Adrenal gland (tissue), 12 donors: ENCODE results near the gene TAGLN3. TPM values are rescaled to one million over a fixed set of nuclear protein-coding genes. Genes with fewer than 3 reads are reported as not detected.

ENCODE experiments used
- DNase-seq, 7 donors: peaks; one replicate each; pipeline ENCODE4 v3.0.0-alpha.2; 2019 to 2020
- H3K27ac ChIP-seq, 5 donors: fragments of 200-600 bp; sonication (generic) in 4 of 5; 1 replicate in 3 of 5; 2 replicates in 2 of 5; pipeline versions ENCODE4 v1.5.1 to v1.8.0; 2016 to 2020; ENCODE audit warnings: mild to moderate bottlenecking in 1 of 5
- H3K27me3 ChIP-seq: fragments of 200-600 bp; 2 replicates; pipeline ENCODE4 v1.8.0; 2021
- H3K36me3 ChIP-seq, 2 donors: fragments of 200-600 bp; replicated peaks in 1 of 2; 1 replicate in 1 of 2; 2 replicates in 1 of 2; pipeline versions ENCODE4 v1.5.1 to v1.8.0; 2018 to 2022
- H3K4me1 ChIP-seq, 2 donors: fragments of 200-600 bp; replicated peaks in 1 of 2; 1 replicate in 1 of 2; 2 replicates in 1 of 2; pipeline versions ENCODE4 v1.5.1 to v1.8.0; 2018 to 2021
- H3K4me3 ChIP-seq, 4 donors: fragments of 200-600 bp; sonication (generic) in 3 of 4; one replicate each; pipeline ENCODE4 v1.5.1; 2016 to 2018
- H3K9me3 ChIP-seq, 3 donors: fragments of 200-600 bp; sonication (generic) in 1 of 3; replicated peaks in 1 of 3; 1 replicate in 2 of 3; 2 replicates in 1 of 3; pipeline versions ENCODE4 v1.5.1 to v1.8.0; 2016 to 2021
- CTCF ChIP-seq, 6 experiments: fragments of 450-650 bp in 4 of 6; fragments of 200-600 bp in 2 of 6; sonication (generic) in 1 of 6; IDR thresholded peaks; 1 replicate in 5 of 6; 2 replicates in 1 of 6; pipeline versions ENCODE4 v1.5.1 to v1.8.0; 2016 to 2021; ENCODE audit warnings: antibody characterized with exemption in 6 of 6, mild to moderate bottlenecking in 2 of 6, moderate library complexity in 1 of 6
- POLR2A ChIP-seq, 2 donors: fragments of 450-650 bp; IDR thresholded peaks; one replicate each; pipeline ENCODE4 v1.6.1; 2017; ENCODE audit warnings: antibody characterized with exemption in 2 of 2, mild to moderate bottlenecking in 2 of 2, moderate library complexity in 1 of 2
- WGBS, 4 donors: extraction: QIAGEN DNeasy Blood & Tissue Kit in 2 of 4; methylation state at CpG; one replicate each; pipeline versions ENCODE4 v1.1.5 to v1.1.7; 2013 to 2017; 5-methylcytosine and 5-hydroxymethylcytosine counted together
- intact Hi-C, 2 donors: fragments of 100-400 bp; cut with DNase I; formaldehyde crosslinking; loops; one replicate each; pipeline versions ENCODE4 v1.14.1 to v1.15.0; 2022 to 2023
- polyA plus RNA-seq, 3 donors: library from polyadenylated mRNA; stranded (reverse); fragments of 200-250 nt in 2 of 3; fragments of 350-450 nt in 1 of 3; fragmentation: Illumina TruSeq in 1 of 3; extraction: RNeasy Lipid Tissue Mini Kit (QIAGEN cat#74804) in 1 of 3; gene quantifications; one replicate each; pipeline ENCODE4 v1.2.3, GENCODE V29; 2013 to 2014
- total RNA-seq, 9 donors: library from RNA; depleted of rRNA in 4 of 9; stranded (reverse); fragments of >200 nt in 4 of 9; fragments of 120-200 nt in 1 of 9; fragmentation: NEBNext Ultra II Directional in 1 of 9; extraction: Animal tissue kit (Norgen Biotek cat#: 25700) in 1 of 9; gene quantifications; one replicate each; pipeline versions ENCODE4 v1.1.0 to v1.2.4, GENCODE V29; 2013 to 2023
- donor health status: healthy with polysubstance abuse.
- donor health status: Bipolar disorder and iron deficiency.
- donor health status: DM: yes; HTN: yes; CAD: no.
- donor health status: DM: no; HTN: no; CAD: no.
- donor health status: DM: no; HTN: no; CAD: no.
- donor health status: DM: yes; HTN: yes; CAD: no.

The TAGLN3 gene
- total and polyA plus RNA-seq, 12 donors = 0.55 to 52.1 (median 12.8) TPM; not detected in 3

GRCh38 chr3:111999484-112000324 is 982 bp downstream of the TAGLN3 start:
- no peaks in the 10 kb centered on the region for H3K36me3 ChIP-seq
- H3K4me1 ChIP-seq = peaks cover 0 to 8% of the 10 kb centered on the region in 2 donors
- no peak for DNase-seq
- H3K27me3 ChIP-seq = no peaks in the 10 kb centered on the region
- no peak overlapping the region for H3K27ac ChIP-seq
- TF ChIP-seq POLR2A (IDR thresholded peaks at IDR 0.05) (no peak), CTCF (IDR thresholded peaks at IDR 0.05) (no peak)
- 22 to 43% (median 30%) methylated on average over 19 of the region's 19 CpGs for WGBS, 4 donors
- H3K4me3 ChIP-seq = peak overlapping the region in 1 of 4 donors; percentile 48
- no peaks in the 10 kb centered on the region for H3K9me3 ChIP-seq
- intact Hi-C loops = loop anchor here in 1 of 2 donors (10.0 kb wide), 1 partner anchor 45 kb away; no protein-coding TSS in a partner anchor

DNA sequence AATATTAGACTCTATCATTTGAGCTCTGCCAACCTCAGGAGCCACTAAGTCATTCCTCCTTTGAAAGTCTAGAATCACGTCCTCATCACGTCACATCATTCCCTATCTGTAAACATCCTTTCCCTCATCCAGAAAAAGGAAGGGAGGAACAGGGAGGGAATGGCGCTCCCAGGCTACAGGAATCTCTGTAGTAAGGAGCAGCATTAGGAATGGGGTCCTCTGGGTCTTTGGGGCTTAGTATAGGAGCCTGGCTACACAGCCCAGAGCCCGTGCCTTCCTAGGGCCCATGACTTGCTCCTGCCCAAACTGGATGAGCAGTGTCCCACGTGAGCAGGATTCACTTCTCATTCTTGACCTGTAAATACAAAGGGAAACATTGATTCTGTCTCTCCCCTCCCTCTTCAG is 1.6 kb downstream of the TAGLN3 start:
- no peak overlapping the region for H3K27ac ChIP-seq
- intact Hi-C loops = no loop called here
- no peaks in the 10 kb centered on the region for H3K9me3 ChIP-seq
- H3K27me3 ChIP-seq = no peaks in the 10 kb centered on the region
- H3K36me3 ChIP-seq = no peaks in the 10 kb centered on the region
- H3K4me3 ChIP-seq = no peak overlapping the region
- no peak for DNase-seq
- 85 to 90% (median 88%) methylated on average over 5 of the region's 5 CpGs for WGBS, 4 donors
- no peak for TF ChIP-seq POLR2A (IDR thresholded peaks at IDR 0.05)
- no peak for TF ChIP-seq CTCF (IDR thresholded peaks at IDR 0.05)
- peaks cover 0 to 8% of the 10 kb centered on the region in 2 donors for H3K4me1 ChIP-seq

DNA sequence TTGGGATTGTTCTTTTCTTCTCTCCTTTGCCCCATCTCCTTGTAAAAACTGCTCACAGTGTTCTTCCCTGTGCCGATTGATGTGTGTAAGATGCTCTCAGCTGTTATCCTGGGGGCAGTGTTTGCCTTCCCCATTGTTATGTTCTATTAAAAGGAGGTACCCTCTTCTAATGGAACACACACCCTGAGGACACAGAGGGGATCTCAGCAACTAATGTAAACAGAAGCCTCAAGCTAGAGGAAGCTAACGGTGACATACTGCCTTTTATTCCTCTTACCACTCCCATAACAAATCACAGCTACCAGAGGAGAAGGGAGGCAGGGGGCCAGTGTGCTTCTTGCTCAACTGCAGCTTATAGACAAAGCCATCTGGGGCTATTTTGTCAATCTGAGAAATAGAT is 2.2 kb downstream of the TAGLN3 start:
- Histone ChIP-seq H3K4me3 (no peak overlapping the region), H3K27me3 (no peaks in the 10 kb centered on the region), H3K9me3 (no peaks in the 10 kb centered on the region), H3K4me1 (peaks cover 0 to 8% of the 10 kb centered on the region in 2 donors), H3K36me3 (no peaks in the 10 kb centered on the region), H3K27ac (no peak overlapping the region)
- WGBS, 4 donors = 82 to 87% (median 86%) methylated on average over 2 of the region's 2 CpGs
- TF ChIP-seq POLR2A (IDR thresholded peaks at IDR 0.05) = no peak
- TF ChIP-seq CTCF (IDR thresholded peaks at IDR 0.05) = no peak
- DNase-seq = no peak
- intact Hi-C loops = no loop called here

DNA sequence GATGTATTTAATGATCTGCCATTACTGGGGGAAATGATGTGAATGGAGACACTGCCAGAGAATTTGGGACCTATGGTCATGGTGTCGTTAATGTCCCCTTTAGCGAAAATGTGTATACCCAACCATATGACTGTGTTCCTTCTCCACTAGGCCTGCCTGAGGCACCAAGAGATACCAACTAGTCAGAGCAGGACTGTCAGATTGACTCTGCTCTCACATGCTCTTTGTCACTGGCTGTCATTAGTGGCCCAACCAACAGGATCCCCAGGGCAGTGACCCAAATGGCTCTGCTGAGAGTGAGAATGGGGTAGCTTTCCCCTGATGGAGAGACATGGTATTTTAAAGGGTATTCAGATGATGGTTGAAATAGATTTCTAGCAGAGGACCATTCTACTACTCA is 2.8 kb downstream of the TAGLN3 start:
- Histone ChIP-seq H3K27ac (no peak overlapping the region), H3K4me1 (peaks cover 0 to 8% of the 10 kb centered on the region in 2 donors), H3K27me3 (no peaks in the 10 kb centered on the region), H3K9me3 (no peaks in the 10 kb centered on the region), H3K36me3 (no peaks in the 10 kb centered on the region), H3K4me3 (no peak overlapping the region)
- 90 to 100% (median 95%) methylated on average over 2 of the region's 2 CpGs for WGBS, 4 donors
- DNase-seq = peak in 1 of 7 donors; percentile 59
- intact Hi-C loops = no loop called here
- TF ChIP-seq CTCF (IDR thresholded peaks at IDR 0.05) (no peak), POLR2A (IDR thresholded peaks at IDR 0.05) (no peak)
